Esophagus muscularis mucosa (tissue), 4 donors: ENCODE data around the gene CORIN. TPM values are rescaled to one million over a fixed set of nuclear protein-coding genes. Genes with fewer than 3 reads are reported as not detected.

Source experiments
- DNase-seq: peaks from one replicate; pipeline ENCODE4 v3.0.0-alpha.2; 2017; ENCODE audit errors: extremely low spot score
- H3K27ac ChIP-seq, 4 donors: fragments of 200-600 bp; sonication (generic); replicated peaks in 1 of 4; 1 replicate in 3 of 4; 2 replicates in 1 of 4; pipeline ENCODE4 v1.5.1; 2016 to 2019; ENCODE audit warnings: mild to moderate bottlenecking in 1 of 4
- H3K27me3 ChIP-seq, 4 donors: fragments of 200-600 bp; sonication (generic); one replicate each; pipeline versions ENCODE4 v1.5.1 to v1.6.0; 2016 to 2019
- H3K36me3 ChIP-seq, 4 donors: fragments of 200-600 bp; sonication (generic); one replicate each; pipeline ENCODE4 v1.5.1; 2016 to 2019
- H3K4me1 ChIP-seq, 4 donors: fragments of 200-600 bp; sonication (generic); one replicate each; pipeline ENCODE4 v1.5.1; 2016 to 2019
- H3K4me3 ChIP-seq, 4 donors: fragments of 200-600 bp; sonication (generic); 1 replicate in 2 of 4; 2 replicates in 2 of 4; pipeline ENCODE4 v1.5.1; 2016 to 2019; ENCODE audit warnings: mild to moderate bottlenecking in 4 of 4, moderate library complexity in 1 of 4
- H3K9me3 ChIP-seq, 4 donors: fragments of 200-600 bp; sonication (generic); 1 replicate in 3 of 4; 2 replicates in 1 of 4; pipeline ENCODE4 v1.5.1; 2016 to 2019
- EP300 ChIP-seq: sonication (generic); formaldehyde crosslinking; IDR thresholded peaks from one replicate; pipeline ENCODE4 v1.6.1; 2017; ENCODE audit warnings: antibody characterized with exemption
- POLR2A ChIP-seq: fragments of 450-650 bp; IDR thresholded peaks from one replicate; pipeline ENCODE4 v1.6.1; 2017; ENCODE audit warnings: antibody characterized with exemption, moderate library complexity, mild to moderate bottlenecking, low read depth
- POLR2AphosphoS5 ChIP-seq, 2 donors: sonication (generic); formaldehyde crosslinking; IDR thresholded peaks; one replicate each; pipeline ENCODE4 v1.6.1; 2017; ENCODE audit warnings: antibody characterized with exemption in 2 of 2
- WGBS: methylation state at CpG from one replicate; pipeline ENCODE4 v1.1.5; 2018; 5-methylcytosine and 5-hydroxymethylcytosine counted together
- intact Hi-C: fragments of 100-400 bp; cut with DNase I; formaldehyde crosslinking; loops from one replicate; pipeline ENCODE4 v1.15.1; 2023
- total RNA-seq, 4 donors: library from RNA; depleted of rRNA; stranded (reverse); fragments of >200 nt; gene quantifications; one replicate each; pipeline versions ENCODE4 v1.1.0 to v1.2.1, GENCODE V29; 2016
- TF ChIP-seq, protein P1 (sequence below), 3 experiments: fragments of 200-600 bp in 2 of 3; fragments of 450-650 bp in 1 of 3; sonication (generic) in 2 of 3; IDR thresholded peaks; one replicate each; pipeline ENCODE4 v1.5.1; 2017 to 2019; ENCODE audit warnings: antibody characterized with exemption in 3 of 3, mild to moderate bottlenecking in 2 of 3, moderate library complexity in 1 of 3

CORIN gene
- total RNA-seq, 4 donors from 2014 or later = 1.2 to 4.8 (median 2.8) TPM

DNA sequence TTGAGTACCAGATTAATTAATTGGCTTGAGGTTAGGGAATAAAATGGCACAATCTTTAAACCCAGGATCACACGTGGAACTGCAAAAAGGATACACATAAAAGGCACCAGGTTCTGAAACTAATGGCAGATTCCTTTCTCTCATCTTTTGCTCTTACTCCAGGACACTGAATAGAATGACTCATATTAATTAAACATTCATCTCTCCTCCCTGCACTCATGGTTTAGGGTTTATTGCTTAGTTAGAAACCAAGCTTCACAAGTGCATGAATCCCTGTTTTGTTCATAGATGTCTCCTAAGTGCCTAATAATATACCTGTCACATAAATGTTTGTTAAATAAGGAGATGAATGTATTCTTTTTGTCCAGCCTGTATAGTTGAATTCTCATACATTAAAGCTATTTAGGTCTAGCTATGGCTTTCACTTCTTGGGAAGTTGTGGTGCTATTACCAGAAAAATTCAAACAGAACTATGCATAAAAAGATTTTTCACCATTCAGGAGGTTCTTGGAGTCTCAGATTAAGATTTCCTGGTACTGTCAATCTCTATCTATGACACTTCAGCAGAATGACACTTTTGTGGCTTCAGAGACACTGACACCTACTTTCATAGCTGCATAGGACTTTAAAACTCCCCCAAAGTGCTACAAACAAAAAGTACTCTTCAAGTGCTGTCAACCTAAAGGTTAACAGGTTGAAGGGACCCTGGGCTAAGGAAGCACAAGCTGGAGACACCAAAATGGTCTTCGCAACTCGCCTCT lies 7.4 kb downstream of the CORIN start:
- DNase-seq = no peak
- TF ChIP-seq, protein P1, sequence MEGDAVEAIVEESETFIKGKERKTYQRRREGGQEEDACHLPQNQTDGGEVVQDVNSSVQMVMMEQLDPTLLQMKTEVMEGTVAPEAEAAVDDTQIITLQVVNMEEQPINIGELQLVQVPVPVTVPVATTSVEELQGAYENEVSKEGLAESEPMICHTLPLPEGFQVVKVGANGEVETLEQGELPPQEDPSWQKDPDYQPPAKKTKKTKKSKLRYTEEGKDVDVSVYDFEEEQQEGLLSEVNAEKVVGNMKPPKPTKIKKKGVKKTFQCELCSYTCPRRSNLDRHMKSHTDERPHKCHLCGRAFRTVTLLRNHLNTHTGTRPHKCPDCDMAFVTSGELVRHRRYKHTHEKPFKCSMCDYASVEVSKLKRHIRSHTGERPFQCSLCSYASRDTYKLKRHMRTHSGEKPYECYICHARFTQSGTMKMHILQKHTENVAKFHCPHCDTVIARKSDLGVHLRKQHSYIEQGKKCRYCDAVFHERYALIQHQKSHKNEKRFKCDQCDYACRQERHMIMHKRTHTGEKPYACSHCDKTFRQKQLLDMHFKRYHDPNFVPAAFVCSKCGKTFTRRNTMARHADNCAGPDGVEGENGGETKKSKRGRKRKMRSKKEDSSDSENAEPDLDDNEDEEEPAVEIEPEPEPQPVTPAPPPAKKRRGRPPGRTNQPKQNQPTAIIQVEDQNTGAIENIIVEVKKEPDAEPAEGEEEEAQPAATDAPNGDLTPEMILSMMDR (IDR thresholded peaks at IDR 0.05) = no peak
- TF ChIP-seq POLR2AphosphoS5 (IDR thresholded peaks at IDR 0.05) (no peak), POLR2A (no peak), EP300 (no peak)
- Histone ChIP-seq H3K4me3 (no peak overlapping the region), H3K4me1 (peaks cover under 1 to 5% (median 3%) of the 10 kb centered on the region in 4 donors), H3K9me3 (no peaks in the 10 kb centered on the region), H3K27ac (no peak overlapping the region), H3K36me3 (no peaks in the 10 kb centered on the region), H3K27me3 (no peaks in the 10 kb centered on the region)
- intact Hi-C loops = no loop called here
- 84% methylated on average over 3 of the region's 3 CpGs for WGBS

DNA sequence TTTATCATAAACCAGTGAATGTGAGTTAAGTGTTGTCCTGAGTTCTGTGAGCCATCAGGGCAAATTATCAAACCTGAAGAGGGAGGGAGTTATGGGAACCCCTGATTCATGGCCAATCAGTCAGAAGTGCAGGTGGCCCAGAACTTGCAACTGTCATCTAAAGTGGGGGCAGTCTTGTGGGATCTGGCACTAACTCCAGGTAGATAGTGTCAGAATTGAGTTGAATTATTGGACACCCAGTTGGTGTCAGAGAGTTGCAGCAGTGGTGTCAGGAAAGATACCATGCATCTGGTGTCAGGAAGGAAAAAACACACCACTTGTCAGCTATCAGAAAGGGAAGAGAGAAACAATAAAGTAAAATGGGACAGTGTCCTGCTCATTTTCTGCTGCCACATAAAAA lies 8.4 kb downstream of the CORIN start:
- no peaks in the 10 kb centered on the region for H3K36me3 ChIP-seq
- H3K27ac ChIP-seq = no peak overlapping the region
- no peak for TF ChIP-seq POLR2A
- no peak for TF ChIP-seq EP300
- intact Hi-C loops = no loop called here
- no peak overlapping the region for H3K4me3 ChIP-seq
- H3K4me1 ChIP-seq = peaks cover 0 to 4% (median 0%) of the 10 kb centered on the region in 4 donors
- no peaks in the 10 kb centered on the region for H3K27me3 ChIP-seq
- H3K9me3 ChIP-seq = no peaks in the 10 kb centered on the region
- DNase-seq = no peak

DNA sequence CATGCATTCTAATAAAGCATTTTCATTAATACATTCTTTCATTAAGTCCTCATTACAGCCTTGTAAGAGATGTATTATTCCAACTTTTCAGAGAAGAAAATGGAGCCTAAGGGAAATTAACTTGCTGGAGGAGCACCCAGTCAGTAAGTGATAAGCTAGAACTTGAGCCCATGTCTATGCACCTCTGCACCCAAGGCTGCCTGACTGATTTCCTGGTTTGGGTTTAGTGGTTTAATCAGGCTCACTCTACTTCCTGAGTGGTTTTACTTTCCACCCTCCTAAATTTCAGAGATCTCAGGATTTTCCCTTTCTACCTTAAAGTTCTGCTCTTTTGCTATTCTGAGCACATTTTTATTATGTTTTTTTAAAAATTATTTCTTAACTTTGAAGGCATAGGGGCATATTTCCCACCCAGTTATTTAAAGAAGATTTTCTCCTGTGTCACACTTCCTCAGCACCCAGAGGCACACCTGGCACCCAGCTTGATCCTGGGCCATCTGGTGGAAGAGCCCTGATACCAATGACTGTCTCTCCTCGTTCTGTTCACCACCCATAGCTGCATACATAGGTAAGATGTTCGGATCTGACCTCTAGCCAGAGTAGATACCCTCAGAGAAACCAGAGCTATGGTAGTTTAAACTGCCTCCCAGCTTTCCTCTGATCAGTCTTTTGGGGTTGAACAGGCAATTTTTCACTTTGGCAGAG lies 10.4 kb downstream of the CORIN start:
- Histone ChIP-seq H3K27me3 (no peaks in the 10 kb centered on the region), H3K4me3 (no peak overlapping the region), H3K4me1 (peaks cover 0 to 4% (median 0%) of the 10 kb centered on the region in 4 donors), H3K27ac (no peak overlapping the region), H3K36me3 (no peaks in the 10 kb centered on the region), H3K9me3 (no peaks in the 10 kb centered on the region)
- TF ChIP-seq POLR2A = no peak
- TF ChIP-seq EP300 = no peak
- no peak for TF ChIP-seq POLR2AphosphoS5 (IDR thresholded peaks at IDR 0.05)
- TF ChIP-seq, protein P1 (IDR thresholded peaks at IDR 0.05) = no peak
- WGBS = 66% methylated on average over 2 of the region's 2 CpGs
- DNase-seq = no peak
- intact Hi-C loops = no loop called here

DNA sequence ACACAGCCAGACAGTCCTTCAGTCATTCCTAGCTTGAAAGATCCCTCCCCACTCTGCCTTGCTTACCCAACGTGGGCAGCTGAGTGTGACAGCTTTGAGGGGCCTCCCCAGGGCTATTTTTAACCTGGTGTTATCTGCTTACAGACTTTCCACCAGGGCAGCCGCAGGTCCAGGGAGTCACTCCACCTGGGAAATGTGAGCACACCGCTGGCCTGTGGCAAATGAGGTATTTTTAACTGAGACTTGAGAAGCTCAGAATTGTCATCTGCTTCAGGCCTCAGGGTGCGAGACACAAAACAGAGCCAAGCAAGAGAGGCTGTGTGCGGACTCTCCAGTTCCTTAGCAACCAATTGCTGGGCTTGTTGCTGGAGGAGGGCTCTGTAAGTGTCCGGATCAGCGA lies 13.0 kb downstream of the CORIN start:
- Histone ChIP-seq H3K4me3 (no peak overlapping the region), H3K27ac (no peak overlapping the region), H3K36me3 (no peaks in the 10 kb centered on the region), H3K9me3 (no peaks in the 10 kb centered on the region), H3K4me1 (peaks cover 0 to 4% (median 0%) of the 10 kb centered on the region in 4 donors), H3K27me3 (no peaks in the 10 kb centered on the region)
- no peak for DNase-seq
- no peak for TF ChIP-seq EP300
- no peak for TF ChIP-seq POLR2A
- TF ChIP-seq, protein P1 (IDR thresholded peaks at IDR 0.05) = no peak
- TF ChIP-seq POLR2AphosphoS5 (IDR thresholded peaks at IDR 0.05) = no peak
- 59% methylated on average over 7 of the region's 7 CpGs for WGBS
- intact Hi-C loops = no loop called here

DNA sequence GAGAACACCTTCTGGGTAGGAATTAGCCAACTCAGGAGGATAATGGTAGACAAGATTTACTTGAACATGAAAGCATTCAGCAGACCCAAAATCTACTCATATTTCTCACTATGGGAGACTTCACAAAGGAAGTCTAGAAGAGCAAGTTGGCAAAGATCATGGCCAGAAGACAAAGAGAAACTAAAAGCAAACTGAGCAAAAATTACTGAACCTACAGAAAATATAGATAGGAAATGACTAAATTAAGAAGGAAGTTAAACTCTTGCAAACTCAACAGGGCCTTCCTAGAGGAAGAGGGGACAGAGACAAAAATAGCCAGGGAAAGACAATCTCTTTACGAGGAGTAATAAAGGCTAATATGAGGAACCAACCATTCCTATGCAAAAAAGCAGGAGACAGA lies 18.7 kb downstream of the CORIN start:
- Histone ChIP-seq H3K27ac (no peak overlapping the region), H3K4me3 (no peak overlapping the region), H3K4me1 (peaks cover 0 to 6% (median 3%) of the 10 kb centered on the region in 4 donors), H3K36me3 (no peaks in the 10 kb centered on the region), H3K9me3 (no peaks in the 10 kb centered on the region), H3K27me3 (no peaks in the 10 kb centered on the region)
- intact Hi-C loops = no loop called here
- no peak for DNase-seq
- TF ChIP-seq, protein P1 (IDR thresholded peaks at IDR 0.05) = no peak
- TF ChIP-seq POLR2A (no peak), EP300 (no peak), POLR2AphosphoS5 (IDR thresholded peaks at IDR 0.05) (no peak)
- 76% methylated on average over 1 of the region's 1 CpG for WGBS
